ENCODE results near the gene ATRNL1. TPM values are rescaled to one million over a fixed set of nuclear protein-coding genes. Genes with fewer than 3 reads are reported as not detected.

Gene ATRNL1
- total RNA-seq, 1 experiment from 2014 or later, result 1.3 TPM

DNA sequence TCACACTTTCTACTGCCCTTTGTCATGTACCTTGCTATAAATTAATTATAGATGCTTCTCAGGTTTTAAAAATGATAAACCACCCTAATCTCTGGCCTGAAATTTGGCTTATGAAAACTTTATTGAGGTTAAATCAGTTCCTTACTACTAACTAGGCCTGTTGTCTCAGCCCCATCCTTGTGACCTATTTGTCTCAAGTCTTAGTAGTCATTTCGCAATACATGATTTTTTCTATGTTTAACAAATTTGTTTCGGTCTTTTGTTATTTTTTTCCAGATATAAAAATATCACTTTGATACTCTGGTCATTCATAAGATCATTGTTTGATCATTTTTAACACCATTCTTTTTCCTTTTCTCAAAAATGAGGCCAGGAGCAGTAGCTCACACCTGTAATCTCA, 768.3 kb downstream of the ATRNL1 start:
- Histone ChIP-seq H3K9me2 (ENCODE audit: insufficient read depth) (no peaks in the 10 kb centered on the region), H3K36me3 (ENCODE audit: control insufficient read depth in 1 of 2, insufficient read depth in 2 of 2, low read length in 2 of 2) (no peaks in the 10 kb centered on the region), H3K27me3 (ENCODE audit: insufficient read depth, low read length) (no peaks in the 10 kb centered on the region), H3K79me2 (ENCODE audit: insufficient read depth, low read length) (no peaks in the 10 kb centered on the region), H3K4me2 (ENCODE audit: low read length) (no peak overlapping the region), H3K4me3 (replicated peaks in 1 of 2; ENCODE audit: low read depth in 1 of 2, low read length in 2 of 2) (no peak overlapping the region), H2AFZ (ENCODE audit: low read depth, low read length, poor library complexity, severe bottlenecking) (no peak overlapping the region), H3K9ac (ENCODE audit: low read length) (no peak overlapping the region), H4K20me1 (ENCODE audit: insufficient read depth) (no peaks in the 10 kb centered on the region), H3K27ac (ENCODE audit: low read depth, low read length) (no peak overlapping the region), H3K4me1 (ENCODE audit: control insufficient read depth in 1 of 2, insufficient read depth in 2 of 2, low read length in 2 of 2) (no peaks in the 10 kb centered on the region), H3K9me3 (ENCODE audit: control insufficient read depth in 1 of 2, insufficient read depth in 1 of 2, low read depth in 1 of 2, low read length in 2 of 2) (no peaks in the 10 kb centered on the region)
- ChIA-PET CTCF (no interaction called here), RAD21 (ENCODE audit: low non-redundant PET in 1 of 2, low total read pairs in 2 of 2, uncharacterized antibody in 2 of 2, unreplicated experiment in 2 of 2) (no interaction called here), POLR2A (no interaction called here)
- ATAC-seq (no peak), DNase-seq (ENCODE audit: low read depth, low spot score) (no peak)
- intact Hi-C loops (cut with micrococcal nuclease), result no loop called here
- TF ChIP-seq POLR2AphosphoS5 (IDR thresholded peaks at IDR 0.05; ENCODE audit: low read depth, low read length) (no peak), FOSL1 (IDR thresholded peaks at IDR 0.05; ENCODE audit: low read depth) (no peak), SP1 (IDR thresholded peaks at IDR 0.05; ENCODE audit: low read depth) (no peak), RAD21 (IDR thresholded peaks at IDR 0.05; ENCODE audit: low read depth) (no peak), CBX3 (IDR thresholded peaks at IDR 0.05; ENCODE audit: low read depth) (no peak), ELF1 (IDR thresholded peaks at IDR 0.05; ENCODE audit: borderline replicate concordance, low read depth) (no peak), CEBPB (IDR thresholded peaks at IDR 0.05; ENCODE audit: low read depth) (no peak), EGR1 (IDR thresholded peaks at IDR 0.05; ENCODE audit: low read depth) (no peak), SIN3A (IDR thresholded peaks at IDR 0.05; ENCODE audit: low read depth) (no peak), POLR2A (IDR thresholded peaks at IDR 0.05; ENCODE audit: borderline replicate concordance, extremely low read depth, insufficient read depth, insufficient read length) (no peak), EZH2 (IDR thresholded peaks at IDR 0.05) (no peak), ZFX (IDR thresholded peaks at IDR 0.05) (no peak), EZH2phosphoT487 (IDR thresholded peaks at IDR 0.05; ENCODE audit: borderline replicate concordance) (no peak), ZNF274 (IDR thresholded peaks at IDR 0.05; ENCODE audit: low read depth, low read length) (no peak)
- TF ChIP-seq, protein P1, sequence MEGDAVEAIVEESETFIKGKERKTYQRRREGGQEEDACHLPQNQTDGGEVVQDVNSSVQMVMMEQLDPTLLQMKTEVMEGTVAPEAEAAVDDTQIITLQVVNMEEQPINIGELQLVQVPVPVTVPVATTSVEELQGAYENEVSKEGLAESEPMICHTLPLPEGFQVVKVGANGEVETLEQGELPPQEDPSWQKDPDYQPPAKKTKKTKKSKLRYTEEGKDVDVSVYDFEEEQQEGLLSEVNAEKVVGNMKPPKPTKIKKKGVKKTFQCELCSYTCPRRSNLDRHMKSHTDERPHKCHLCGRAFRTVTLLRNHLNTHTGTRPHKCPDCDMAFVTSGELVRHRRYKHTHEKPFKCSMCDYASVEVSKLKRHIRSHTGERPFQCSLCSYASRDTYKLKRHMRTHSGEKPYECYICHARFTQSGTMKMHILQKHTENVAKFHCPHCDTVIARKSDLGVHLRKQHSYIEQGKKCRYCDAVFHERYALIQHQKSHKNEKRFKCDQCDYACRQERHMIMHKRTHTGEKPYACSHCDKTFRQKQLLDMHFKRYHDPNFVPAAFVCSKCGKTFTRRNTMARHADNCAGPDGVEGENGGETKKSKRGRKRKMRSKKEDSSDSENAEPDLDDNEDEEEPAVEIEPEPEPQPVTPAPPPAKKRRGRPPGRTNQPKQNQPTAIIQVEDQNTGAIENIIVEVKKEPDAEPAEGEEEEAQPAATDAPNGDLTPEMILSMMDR (IDR thresholded peaks at IDR 0.05 in 2 of 3, conservative IDR thresholded peaks at IDR 0.05 in 1 of 3; ENCODE audit: borderline replicate concordance in 1 of 3, insufficient read depth in 1 of 3, low read depth in 2 of 3, low read length in 2 of 3), result no peak
- TF ChIP-seq, protein P2, sequence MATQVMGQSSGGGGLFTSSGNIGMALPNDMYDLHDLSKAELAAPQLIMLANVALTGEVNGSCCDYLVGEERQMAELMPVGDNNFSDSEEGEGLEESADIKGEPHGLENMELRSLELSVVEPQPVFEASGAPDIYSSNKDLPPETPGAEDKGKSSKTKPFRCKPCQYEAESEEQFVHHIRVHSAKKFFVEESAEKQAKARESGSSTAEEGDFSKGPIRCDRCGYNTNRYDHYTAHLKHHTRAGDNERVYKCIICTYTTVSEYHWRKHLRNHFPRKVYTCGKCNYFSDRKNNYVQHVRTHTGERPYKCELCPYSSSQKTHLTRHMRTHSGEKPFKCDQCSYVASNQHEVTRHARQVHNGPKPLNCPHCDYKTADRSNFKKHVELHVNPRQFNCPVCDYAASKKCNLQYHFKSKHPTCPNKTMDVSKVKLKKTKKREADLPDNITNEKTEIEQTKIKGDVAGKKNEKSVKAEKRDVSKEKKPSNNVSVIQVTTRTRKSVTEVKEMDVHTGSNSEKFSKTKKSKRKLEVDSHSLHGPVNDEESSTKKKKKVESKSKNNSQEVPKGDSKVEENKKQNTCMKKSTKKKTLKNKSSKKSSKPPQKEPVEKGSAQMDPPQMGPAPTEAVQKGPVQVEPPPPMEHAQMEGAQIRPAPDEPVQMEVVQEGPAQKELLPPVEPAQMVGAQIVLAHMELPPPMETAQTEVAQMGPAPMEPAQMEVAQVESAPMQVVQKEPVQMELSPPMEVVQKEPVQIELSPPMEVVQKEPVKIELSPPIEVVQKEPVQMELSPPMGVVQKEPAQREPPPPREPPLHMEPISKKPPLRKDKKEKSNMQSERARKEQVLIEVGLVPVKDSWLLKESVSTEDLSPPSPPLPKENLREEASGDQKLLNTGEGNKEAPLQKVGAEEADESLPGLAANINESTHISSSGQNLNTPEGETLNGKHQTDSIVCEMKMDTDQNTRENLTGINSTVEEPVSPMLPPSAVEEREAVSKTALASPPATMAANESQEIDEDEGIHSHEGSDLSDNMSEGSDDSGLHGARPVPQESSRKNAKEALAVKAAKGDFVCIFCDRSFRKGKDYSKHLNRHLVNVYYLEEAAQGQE (IDR thresholded peaks at IDR 0.05; ENCODE audit: low read depth), result no peak
- TF ChIP-seq, protein P3, sequence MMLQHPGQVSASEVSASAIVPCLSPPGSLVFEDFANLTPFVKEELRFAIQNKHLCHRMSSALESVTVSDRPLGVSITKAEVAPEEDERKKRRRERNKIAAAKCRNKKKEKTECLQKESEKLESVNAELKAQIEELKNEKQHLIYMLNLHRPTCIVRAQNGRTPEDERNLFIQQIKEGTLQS (IDR thresholded peaks at IDR 0.05), result no peak
- TF ChIP-seq, protein P4, sequence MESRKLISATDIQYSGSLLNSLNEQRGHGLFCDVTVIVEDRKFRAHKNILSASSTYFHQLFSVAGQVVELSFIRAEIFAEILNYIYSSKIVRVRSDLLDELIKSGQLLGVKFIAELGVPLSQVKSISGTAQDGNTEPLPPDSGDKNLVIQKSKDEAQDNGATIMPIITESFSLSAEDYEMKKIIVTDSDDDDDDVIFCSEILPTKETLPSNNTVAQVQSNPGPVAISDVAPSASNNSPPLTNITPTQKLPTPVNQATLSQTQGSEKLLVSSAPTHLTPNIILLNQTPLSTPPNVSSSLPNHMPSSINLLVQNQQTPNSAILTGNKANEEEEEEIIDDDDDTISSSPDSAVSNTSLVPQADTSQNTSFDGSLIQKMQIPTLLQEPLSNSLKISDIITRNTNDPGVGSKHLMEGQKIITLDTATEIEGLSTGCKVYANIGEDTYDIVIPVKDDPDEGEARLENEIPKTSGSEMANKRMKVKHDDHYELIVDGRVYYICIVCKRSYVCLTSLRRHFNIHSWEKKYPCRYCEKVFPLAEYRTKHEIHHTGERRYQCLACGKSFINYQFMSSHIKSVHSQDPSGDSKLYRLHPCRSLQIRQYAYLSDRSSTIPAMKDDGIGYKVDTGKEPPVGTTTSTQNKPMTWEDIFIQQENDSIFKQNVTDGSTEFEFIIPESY (IDR thresholded peaks at IDR 0.05; ENCODE audit: extremely low read depth, insufficient replicate concordance, low read length), result no peak
- no TSS peak for BruUV-seq (replicated peaks)
